Lung (tissue), 12 donors: Measurements from ENCODE around the gene PTPRA. TPM values are rescaled to one million over a fixed set of nuclear protein-coding genes. Genes with fewer than 3 reads are reported as not detected.

ENCODE experiments used
- ATAC-seq: fragments of 200-7000 bp; cut with Tn5 transposase; one replicate; pipeline ENCODE4 v1.9.1; 2020; ENCODE audit warnings: moderate number of reproducible peaks; ENCODE audit not compliant: insufficient read depth, low FRiP score
- DNase-seq, 3 donors: peaks; one replicate each; pipeline ENCODE4 v3.0.0-alpha.2; 2013 to 2017
- H3K27ac ChIP-seq, 2 donors: one replicate each; pipeline ENCODE4 v1.5.1; 2013; ENCODE audit warnings: mild to moderate bottlenecking in 2 of 2, moderate library complexity in 2 of 2, control low read depth in 1 of 2, inconsistent platforms in 1 of 2, low read depth in 1 of 2, low read length in 1 of 2
- H3K27me3 ChIP-seq, 3 donors: one replicate each; pipeline ENCODE4 v1.5.1; 2013; ENCODE audit warnings: low read length in 2 of 3; ENCODE audit not compliant: control insufficient read depth in 3 of 3, insufficient read depth in 3 of 3
- H3K36me3 ChIP-seq, 4 donors: one replicate each; pipeline ENCODE4 v1.5.1; 2013; ENCODE audit warnings: low read length in 4 of 4, mild to moderate bottlenecking in 1 of 4, moderate library complexity in 1 of 4; ENCODE audit not compliant: control insufficient read depth in 4 of 4, insufficient read depth in 4 of 4
- H3K4me1 ChIP-seq, 5 donors: one replicate each; pipeline ENCODE4 v1.5.1; 2013; ENCODE audit warnings: low read length in 5 of 5, mild to moderate bottlenecking in 2 of 5, moderate library complexity in 1 of 5; ENCODE audit not compliant: control insufficient read depth in 5 of 5, insufficient read depth in 5 of 5
- H3K4me3 ChIP-seq: one replicate; pipeline ENCODE4 v1.5.1; 2013; ENCODE audit warnings: mild to moderate bottlenecking, control low read depth, moderate library complexity
- H3K9ac ChIP-seq, 2 donors: one replicate each; pipeline ENCODE4 v1.5.1; 2013; ENCODE audit warnings: low read length in 2 of 2, control low read depth in 1 of 2; ENCODE audit not compliant: insufficient read depth in 1 of 2
- H3K9me3 ChIP-seq, 4 donors: one replicate each; pipeline ENCODE4 v1.5.1; 2013; ENCODE audit warnings: low read length in 3 of 4, mild to moderate bottlenecking in 1 of 4, moderate library complexity in 1 of 4; ENCODE audit not compliant: control insufficient read depth in 4 of 4, insufficient read depth in 3 of 4
- CTCF ChIP-seq: IDR thresholded peaks from 2 replicates; pipeline ENCODE4 v1.5.1; 2012; ENCODE audit warnings: mild to moderate bottlenecking; ENCODE audit errors: control extremely low read depth, extremely low read depth
- WGBS, 2 donors: extraction: QIAGEN DNeasy Blood & Tissue Kit; methylation state at CpG; one replicate each; pipeline ENCODE4 v1.1.7; 2013; 5-methylcytosine and 5-hydroxymethylcytosine counted together
- polyA plus RNA-seq, 2 donors: library from polyadenylated mRNA; stranded (reverse); fragments of 200-250 nt; gene quantifications; one replicate each; pipeline ENCODE4 v1.2.1, GENCODE V29; 2013
- total RNA-seq, 2 donors: library from RNA; depleted of rRNA in 1 of 2; stranded (reverse); fragments of >200 nt in 1 of 2; gene quantifications; one replicate each; pipeline ENCODE4 v1.2.1, GENCODE V29; 2014 to 2021
- donor health status: control.
- donor health status: control.
- donor health status: Bipolar disorder and iron deficiency.
- donor health status: healthy.
- donor health status: DM: yes; HTN: yes; CAD: no.

Gene PTPRA
- total and polyA plus RNA-seq, 4 donors: 17.8 to 92.1 (median 40.1) TPM

DNA sequence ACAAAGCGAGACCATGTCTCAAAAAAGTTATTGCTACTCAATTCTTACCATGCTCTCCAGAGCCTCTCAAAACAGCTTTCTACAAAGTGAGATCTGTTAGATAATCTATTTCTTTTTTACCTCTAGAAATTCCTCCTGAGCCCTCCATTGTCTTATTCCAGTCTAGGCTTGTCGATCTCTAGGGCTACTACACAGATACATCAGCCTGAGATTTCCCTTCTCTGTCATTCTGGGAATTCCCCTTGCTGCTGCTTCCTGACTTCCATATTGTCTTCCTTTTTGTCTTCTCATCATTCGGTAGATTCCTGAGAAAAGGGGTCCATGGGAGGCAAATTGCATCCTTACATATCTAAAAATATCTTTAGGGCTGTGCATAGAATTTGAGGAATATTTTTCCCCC, 94.6 kb downstream of the PTPRA start:
- H3K27ac ChIP-seq: no peak overlapping the region
- H3K27me3 ChIP-seq: no peaks in the 10 kb centered on the region
- H3K4me3 ChIP-seq: no peak overlapping the region
- TF ChIP-seq CTCF: no peak
- H3K9me3 ChIP-seq: no peaks in the 10 kb centered on the region
- no peaks in the 10 kb centered on the region for H3K4me1 ChIP-seq
- H3K9ac ChIP-seq: no peak overlapping the region
- 79 to 85% methylated on average over 3 of the region's 3 CpGs for WGBS, 2 donors
- no peak for ATAC-seq
- DNase-seq: no peak
- H3K36me3 ChIP-seq: peaks cover 9 to 18% (median 16%) of the 10 kb centered on the region in 4 donors

DNA sequence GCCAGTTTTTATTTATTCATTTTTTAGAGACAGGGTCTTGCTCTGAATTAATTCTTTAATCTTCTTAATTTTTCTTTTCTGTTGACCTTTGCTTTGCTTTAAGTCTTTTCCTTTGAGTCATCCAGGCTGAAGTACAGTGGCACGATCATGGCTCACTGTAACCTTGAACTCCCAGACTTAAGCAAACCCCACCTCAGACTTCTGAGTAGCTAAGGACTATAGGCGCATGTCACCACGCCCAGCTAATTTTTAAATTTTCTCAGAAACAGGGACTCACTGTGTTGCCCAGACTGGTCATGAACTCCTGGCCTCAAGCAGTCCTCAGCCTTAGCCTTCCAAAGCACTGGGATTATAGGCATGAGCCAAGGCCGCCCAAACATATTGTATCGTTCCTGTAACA, 98.8 kb downstream of the PTPRA start:
- no peak for ATAC-seq
- Histone ChIP-seq H3K9ac (no peak overlapping the region), H3K4me3 (no peak overlapping the region), H3K36me3 (peaks cover 0 to 13% (median 6%) of the 10 kb centered on the region in 4 donors), H3K27ac (no peak overlapping the region), H3K4me1 (no peaks in the 10 kb centered on the region), H3K9me3 (no peaks in the 10 kb centered on the region), H3K27me3 (no peaks in the 10 kb centered on the region)
- no peak for DNase-seq
- 97 to 98% methylated on average over 5 of the region's 5 CpGs for WGBS, 2 donors
- TF ChIP-seq CTCF: no peak

- no peak overlapping the region for H3K4me3 ChIP-seq
- H3K4me1 ChIP-seq: no peaks in the 10 kb centered on the region
- no peak for DNase-seq
- TF ChIP-seq CTCF: no peak
- no peak for ATAC-seq
- no peak overlapping the region for H3K9ac ChIP-seq
- H3K27me3 ChIP-seq: no peaks in the 10 kb centered on the region
- no peaks in the 10 kb centered on the region for H3K9me3 ChIP-seq
- H3K27ac ChIP-seq: no peak overlapping the region
- WGBS, 2 donors: 98% methylated on average over 3 of the region's 3 CpGs
- H3K36me3 ChIP-seq: peaks cover 0 to 6% (median 4%) of the 10 kb centered on the region in 4 donors
Measured at GRCh38 chr20:2973574-2973973, 100.3 kb downstream of the PTPRA start.

DNA sequence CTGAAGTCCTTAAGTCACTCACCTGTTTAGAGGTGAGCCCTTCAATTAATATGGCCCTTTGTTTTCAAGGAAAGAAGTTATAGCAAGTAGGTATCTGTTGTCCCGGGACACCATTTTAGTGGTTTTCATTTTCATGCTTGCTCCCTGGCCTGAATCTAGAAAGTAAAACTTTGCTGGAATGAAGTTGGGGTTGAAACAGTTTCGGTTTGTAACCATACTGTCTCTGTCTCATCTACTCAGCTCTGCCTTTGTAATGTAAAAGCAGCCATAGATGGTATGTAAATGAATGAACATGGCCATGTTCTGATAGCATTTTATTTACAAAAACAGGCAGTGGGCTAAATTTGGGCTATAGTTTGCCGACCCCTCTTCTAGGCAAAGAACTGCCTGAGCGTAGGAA, 105.2 kb downstream of the PTPRA start:
- DNase-seq (no peak), ATAC-seq (no peak)
- Histone ChIP-seq H3K36me3 (peaks cover 0 to 4% (median 1%) of the 10 kb centered on the region in 4 donors), H3K9me3 (no peaks in the 10 kb centered on the region), H3K9ac (no peak overlapping the region), H3K27ac (no peak overlapping the region), H3K4me1 (no peaks in the 10 kb centered on the region), H3K4me3 (no peak overlapping the region), H3K27me3 (no peaks in the 10 kb centered on the region)
- no peak for TF ChIP-seq CTCF
- WGBS, 2 donors: 85 to 95% methylated on average over 4 of the region's 4 CpGs
